Caki2 (cell line): ENCODE measurements around the gene DNAAF5. TPM values are rescaled to one million over a fixed set of nuclear protein-coding genes. Genes with fewer than 3 reads are reported as not detected.
"Not testable (repeated sequence)": the region's sequence is repeated elsewhere in the genome, so short reads cannot be mapped to it uniquely, and the experiment has no call there.

Experiments
- DNase-seq: peaks from one replicate; pipeline ENCODE4 v3.0.0-alpha.2; 2015; ENCODE audit warnings: low read depth
- in situ Hi-C: cut with HindIII; loops from 2 replicates; pipeline ENCODE4 v1.10.0; 2016; ENCODE audit warnings: low sequenced_read_pairs, low pct_unique_long_range_greater_than_20kb, mixed read lengths
- total RNA-seq: library from RNA; depleted of rRNA; stranded (reverse); fragments of >200 nt; shearing (Covaris generic); gene quantifications from 2 replicates; pipeline ENCODE4 v1.2.3, GENCODE V29; 2014; ENCODE audit warnings: low replicate concordance

Gene DNAAF5
- total RNA-seq, 1 experiment from 2014 or later = 77.4 TPM

DNA sequence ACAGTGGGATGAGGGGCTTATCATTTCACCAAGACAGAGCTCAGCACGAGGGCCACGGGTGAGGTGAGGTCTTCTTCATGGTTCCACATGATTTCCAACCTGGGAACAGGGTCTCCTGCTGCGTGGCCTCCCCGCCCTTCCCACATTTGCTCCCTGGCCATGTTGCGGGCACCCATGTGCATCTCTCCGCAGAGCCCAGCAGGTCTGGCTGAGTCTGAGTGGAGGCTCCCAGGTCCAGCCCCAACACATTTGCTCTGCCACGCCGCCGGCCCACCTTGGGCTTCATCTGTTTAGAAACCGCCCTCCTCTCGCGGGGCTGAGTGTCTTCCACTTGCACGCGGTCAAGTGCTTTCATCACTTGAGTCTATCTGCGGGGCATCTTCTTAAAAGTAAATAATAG, 15.4 kb downstream of the DNAAF5 start:
- in situ Hi-C loops = no loop called here
- DNase-seq = no peak

DNA sequence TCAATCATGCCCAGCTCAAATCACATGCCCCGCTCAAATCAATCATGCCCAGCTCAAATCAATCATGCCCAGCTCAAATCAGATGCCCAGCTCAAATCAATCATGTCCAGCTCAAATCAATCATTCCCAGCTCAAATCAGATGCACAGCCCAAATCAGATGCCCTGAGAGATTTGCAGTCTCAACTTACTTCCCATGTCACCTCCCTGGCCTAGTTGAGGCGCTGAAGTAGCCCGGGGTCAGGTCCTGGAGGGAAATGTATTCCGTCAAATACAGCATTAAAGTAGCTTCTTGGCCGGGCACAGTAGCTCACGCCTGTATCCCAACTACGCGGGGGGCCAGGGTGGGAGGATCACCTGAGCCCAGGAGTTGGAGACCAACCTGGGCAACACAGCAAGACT, 16.3 kb downstream of the DNAAF5 start:
- DNase-seq = no peak
- in situ Hi-C loops = no loop called here

DNA sequence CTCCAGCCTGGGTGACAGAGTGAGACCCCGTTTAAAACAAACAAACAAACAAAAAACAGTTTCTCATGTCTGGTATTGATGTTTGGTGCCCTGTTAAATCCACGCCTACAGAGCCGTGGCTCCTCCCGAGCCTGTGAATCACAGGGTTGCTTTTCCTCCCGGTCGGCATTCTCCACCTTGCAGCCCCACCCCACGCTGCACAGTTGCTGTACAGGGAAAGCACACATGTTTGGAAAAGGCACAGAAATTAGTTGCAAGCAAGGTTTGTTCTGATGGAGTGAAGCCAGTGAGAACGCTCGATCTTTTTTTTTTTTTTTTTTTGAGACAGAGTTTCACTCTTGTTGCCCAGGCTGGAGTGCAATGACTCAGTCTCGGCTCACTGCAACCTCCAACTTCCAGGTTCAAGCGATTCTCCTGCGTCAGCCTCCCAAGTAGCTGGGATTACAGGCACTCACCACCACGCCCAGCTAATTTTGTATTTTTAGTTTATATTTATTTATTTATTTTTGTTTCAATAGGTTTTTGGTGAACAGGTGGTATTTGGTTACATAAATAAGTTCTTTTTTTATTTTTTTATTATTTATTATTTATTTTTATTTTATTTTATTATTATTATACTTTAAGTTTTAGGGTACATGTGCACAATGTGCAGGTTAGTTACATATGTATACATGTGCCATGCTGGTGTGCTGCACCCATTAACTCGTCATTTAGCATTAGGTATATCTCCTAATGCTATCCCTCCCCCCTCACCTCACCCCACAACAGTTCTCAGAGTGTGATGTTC, 17.0 kb downstream of the DNAAF5 start:
- in situ Hi-C loops, DNase-seq: not testable (repeated sequence)

DNA sequence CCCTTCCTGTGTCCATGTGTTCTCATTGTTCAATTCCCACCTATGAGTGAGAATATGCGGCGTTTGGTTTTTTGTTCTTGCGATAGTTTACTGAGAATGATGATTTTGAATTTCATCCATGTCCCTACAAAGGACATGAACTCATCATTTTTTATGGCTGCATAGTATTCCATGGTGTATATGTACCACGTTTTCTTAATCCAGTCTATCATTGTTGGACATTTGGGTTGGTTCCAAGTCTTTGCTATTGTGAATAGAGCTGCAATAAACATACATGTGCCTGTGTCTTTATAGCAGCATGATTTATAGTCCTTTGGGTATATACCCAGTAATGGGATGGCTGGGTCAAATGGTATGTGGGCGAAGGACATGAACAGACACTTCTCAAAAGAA, 17.6 kb downstream of the DNAAF5 start:
- in situ Hi-C loops, DNase-seq: not testable (repeated sequence)

- in situ Hi-C loops = no loop called here
Measured at GRCh38 chr7:744854-745430, 18.4 kb downstream of the DNAAF5 start.

GRCh38 chr7:745431-746154, 19.1 kb downstream of the DNAAF5 start:
- no peak for DNase-seq
- in situ Hi-C loops = no loop called here

More at GRCh38 chr7:744854-745430, 18.4 kb downstream of the DNAAF5 start:
- DNase-seq = no peak

- in situ Hi-C loops = no loop called here
- no peak for DNase-seq
Measured at GRCh38 chr7:746155-747061, 19.9 kb downstream of the DNAAF5 start.

GRCh38 chr7:747186-747585, 20.7 kb downstream of the DNAAF5 start:
- in situ Hi-C loops = no loop called here
- no peak for DNase-seq

DNA sequence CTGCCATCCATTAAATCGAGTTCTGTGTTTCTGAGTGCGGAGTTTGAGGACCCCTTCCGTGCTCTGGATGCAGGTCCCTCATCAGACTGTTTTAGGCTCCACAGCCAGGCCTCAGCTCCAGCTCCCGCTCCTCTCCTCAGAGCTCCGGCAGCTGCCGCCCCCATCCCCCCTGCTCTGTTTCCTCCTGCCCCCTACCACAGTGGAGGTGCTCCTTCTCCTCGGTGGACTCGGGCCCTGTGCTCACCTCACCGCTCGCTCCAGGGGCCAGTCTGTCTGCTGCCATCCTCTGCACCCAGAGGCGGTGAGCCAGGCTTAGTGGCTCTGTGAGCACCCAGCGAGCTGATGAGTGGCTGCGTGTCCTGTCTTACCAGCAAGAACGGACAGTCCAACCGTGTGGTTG, 21.9 kb downstream of the DNAAF5 start:
- in situ Hi-C loops = no loop called here
- DNase-seq = no peak

DNA sequence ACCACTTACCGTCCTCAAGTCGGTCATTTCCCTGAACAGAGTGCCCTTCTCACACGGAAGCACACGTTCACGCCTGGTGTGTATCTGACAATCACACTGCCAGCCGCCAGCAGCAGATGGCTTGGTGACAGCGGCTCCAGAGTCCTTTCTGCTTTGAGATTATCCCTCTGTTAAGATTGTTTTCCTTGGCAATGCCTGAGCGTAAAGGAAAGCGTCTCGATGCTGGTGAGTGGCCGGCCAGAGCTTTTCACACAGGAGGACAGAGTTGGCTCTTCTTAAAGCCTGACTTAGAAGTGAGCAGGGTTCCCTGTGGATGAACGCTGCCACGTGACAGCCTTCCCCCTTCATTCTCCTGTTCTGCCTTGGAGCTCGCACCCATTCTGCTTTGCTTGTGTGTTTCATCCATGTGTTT, 22.6 kb downstream of the DNAAF5 start:
- in situ Hi-C loops = no loop called here
- DNase-seq = no peak

GRCh38 chr7:750111-750905, 23.8 kb downstream of the DNAAF5 start:
- DNase-seq = no peak

DNA sequence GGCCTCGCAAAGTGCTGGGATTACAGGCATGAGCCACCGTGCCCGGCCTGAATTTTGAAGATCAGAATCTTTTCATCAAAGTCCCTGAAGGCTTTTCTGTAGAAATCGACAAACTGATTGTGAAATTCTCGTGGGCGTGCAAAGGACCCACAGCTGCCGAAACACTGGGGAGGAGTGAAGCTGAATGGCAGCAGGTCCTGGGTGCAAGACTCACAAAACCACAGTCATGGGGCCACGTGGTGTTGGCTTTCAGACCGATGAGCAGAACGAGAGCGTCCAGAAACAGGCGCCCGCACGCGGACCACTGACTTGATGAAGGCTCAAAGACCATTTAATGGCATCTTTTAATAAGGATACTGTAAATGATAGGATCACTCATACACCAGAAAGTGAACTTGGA, 25.3 kb downstream of the DNAAF5 start:
- in situ Hi-C loops = no loop called here
- DNase-seq = no peak

More at GRCh38 chr7:750111-750905, 23.8 kb downstream of the DNAAF5 start:
- in situ Hi-C loops = no loop called here

- DNase-seq, in situ Hi-C loops: not testable (repeated sequence)
Measured at GRCh38 chr7:752256-752655, 25.8 kb downstream of the DNAAF5 start.

GRCh38 chr7:753190-753589, 26.7 kb downstream of the DNAAF5 start:
- DNase-seq = no peak

DNA sequence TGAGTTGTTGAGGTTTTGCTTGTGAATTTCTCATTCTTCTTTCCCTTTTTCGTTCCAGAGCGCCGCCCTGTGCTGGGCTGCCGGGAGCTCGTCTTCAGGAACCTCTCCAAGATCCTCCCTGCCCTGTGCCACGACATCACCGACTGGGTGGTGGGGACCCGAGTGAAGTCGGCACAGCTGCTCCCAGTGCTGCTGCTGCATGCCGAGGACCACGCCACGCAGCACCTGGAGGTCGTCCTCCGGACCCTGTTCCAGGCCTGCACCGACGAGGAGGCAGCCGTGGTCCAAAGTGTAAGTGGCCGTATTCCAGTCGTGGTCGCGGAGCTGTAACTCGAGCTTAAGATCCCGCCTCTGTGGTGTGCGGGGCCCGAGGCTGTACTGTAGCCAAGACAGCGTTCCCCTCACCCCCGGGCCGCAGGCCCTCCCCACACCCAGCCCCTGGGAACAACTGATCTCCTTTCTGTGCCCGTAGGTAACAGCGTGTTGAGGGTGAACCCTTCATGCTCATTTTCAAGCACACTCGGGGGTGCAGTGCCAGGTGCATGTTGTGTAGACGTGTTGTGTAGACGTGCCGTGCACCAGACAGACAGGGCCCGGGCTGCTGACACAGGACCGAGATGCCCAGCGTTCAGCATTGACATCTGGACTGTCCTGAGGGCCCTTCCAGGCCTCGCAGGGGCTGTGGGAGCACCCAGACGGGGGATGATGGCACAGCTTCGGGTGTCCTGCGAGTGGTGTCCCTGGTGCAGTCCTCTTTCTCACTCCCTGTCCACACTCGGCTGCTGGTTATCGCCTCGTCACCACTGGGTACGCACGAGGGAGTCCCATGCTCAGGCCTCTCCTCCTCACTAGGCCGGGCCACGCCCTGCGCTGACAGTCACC, 28.3 kb downstream of the DNAAF5 start:
- in situ Hi-C loops = no loop called here
- no peak for DNase-seq

More at GRCh38 chr7:753190-753589, 26.7 kb downstream of the DNAAF5 start:
- in situ Hi-C loops = no loop called here

DNA sequence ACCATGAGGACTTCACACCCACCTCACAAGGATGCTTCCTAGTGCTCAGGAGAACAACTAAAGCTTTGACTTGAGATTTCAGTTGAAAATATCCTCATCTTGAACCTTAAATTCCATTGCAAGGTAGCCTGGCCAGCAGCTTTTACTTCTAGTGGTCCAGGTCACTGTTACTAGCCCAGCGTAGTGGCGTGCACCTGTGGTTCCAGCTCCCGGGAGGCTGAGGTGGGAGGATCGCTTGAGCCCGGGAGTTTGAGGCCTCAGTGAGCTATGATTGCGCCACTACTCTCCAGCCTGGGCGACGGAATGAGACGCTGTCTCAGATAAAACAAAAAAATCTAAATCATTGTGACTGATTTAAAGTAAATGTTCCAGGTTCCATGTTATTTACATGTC, 28.9 kb downstream of the DNAAF5 start:
- DNase-seq = no peak

More for the DNA sequence above, 28.9 kb downstream of the DNAAF5 start:
- in situ Hi-C loops = no loop called here
